Prostate gland (tissue), 2 donors: ENCODE data around the gene TP63. TPM values are rescaled to one million over a fixed set of nuclear protein-coding genes. Genes with fewer than 3 reads are reported as not detected.

ENCODE experiments used
- DNase-seq: peaks from one replicate; pipeline ENCODE4 v3.0.0-alpha.2; 2019; ENCODE audit warnings: low spot score
- H3K27ac ChIP-seq, 2 donors: fragments of 200-600 bp; sonication (generic); 2 replicates each; pipeline ENCODE4 v1.5.1; 2017 to 2019
- H3K27me3 ChIP-seq: fragments of 200-600 bp; sonication (generic); replicated peaks from 2 replicates; pipeline ENCODE4 v1.5.1; 2019; ENCODE audit not compliant: insufficient read depth
- H3K36me3 ChIP-seq, 2 donors: fragments of 200-600 bp; sonication (generic); 1 replicate in 1 of 2; 2 replicates in 1 of 2; pipeline versions ENCODE4 v1.5.1 to v1.8.1; 2017 to 2019
- H3K4me1 ChIP-seq: fragments of 200-600 bp; sonication (generic); replicated peaks from 2 replicates; pipeline ENCODE4 v1.5.1; 2019
- H3K4me3 ChIP-seq, 2 donors: fragments of 200-600 bp; sonication (generic); 2 replicates each; pipeline ENCODE4 v1.5.1; 2017 to 2019
- H3K9me3 ChIP-seq: fragments of 200-600 bp; sonication (generic); 2 replicates; pipeline ENCODE4 v1.5.1; 2017
- POLR2A ChIP-seq: fragments of 450-650 bp; IDR thresholded peaks from one replicate; pipeline ENCODE4 v1.6.1; 2016; ENCODE audit warnings: antibody characterized with exemption, mild to moderate bottlenecking
- POLR2AphosphoS5 ChIP-seq: sonication (generic); formaldehyde crosslinking; IDR thresholded peaks from one replicate; pipeline ENCODE4 v1.6.1; 2017; ENCODE audit warnings: antibody characterized with exemption
- WGBS: methylation state at CpG from one replicate; pipeline ENCODE4 v1.1.5; 2018; 5-methylcytosine and 5-hydroxymethylcytosine counted together
- intact Hi-C: fragments of 100-400 bp; cut with DNase I; formaldehyde crosslinking; loops from one replicate; pipeline ENCODE4 v1.14.2; 2022
- total RNA-seq, 2 donors: library from RNA; depleted of rRNA; stranded (reverse); fragments of >200 nt; gene quantifications; one replicate each; pipeline ENCODE4 v1.1.0, GENCODE V29; 2016
- TF ChIP-seq, protein P1 (sequence below), 4 experiments: fragments of 200-600 bp in 2 of 4; fragments of 450-650 bp in 2 of 4; sonication (generic) in 2 of 4; IDR thresholded peaks; 1 replicate in 3 of 4; 2 replicates in 1 of 4; pipeline ENCODE4 v1.5.1; 2016 to 2019; ENCODE audit warnings: antibody characterized with exemption in 4 of 4, mild to moderate bottlenecking in 2 of 4, moderate library complexity in 2 of 4

The TP63 gene
- total RNA-seq, 2 donors from 2014 or later = 39.9 to 67.5 TPM

DNA sequence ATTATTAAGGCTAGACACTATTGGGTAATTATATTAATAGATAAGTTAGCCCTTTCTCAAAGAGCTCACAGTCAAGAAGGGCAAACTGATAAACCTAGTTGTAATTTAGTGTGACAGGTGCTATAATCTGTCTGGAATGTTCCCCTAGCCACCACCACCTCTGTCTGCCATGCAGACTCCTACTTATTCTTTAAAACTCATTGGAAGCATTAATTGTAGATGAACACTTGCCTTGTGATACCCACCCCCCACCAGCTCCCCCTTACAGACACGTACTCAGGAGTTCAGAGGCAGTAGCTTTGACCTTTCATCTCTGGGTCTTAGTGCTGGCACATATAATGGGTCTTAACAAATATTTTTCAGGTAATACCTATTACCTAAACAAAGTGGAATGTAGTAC lies 195.9 kb downstream of the TP63 start:
- no peaks in the 10 kb centered on the region for H3K36me3 ChIP-seq
- no peak for DNase-seq
- H3K4me3 ChIP-seq = no peak overlapping the region
- no peaks in the 10 kb centered on the region for H3K27me3 ChIP-seq
- H3K9me3 ChIP-seq = no peaks in the 10 kb centered on the region
- no peak overlapping the region for H3K27ac ChIP-seq
- TF ChIP-seq, protein P1, sequence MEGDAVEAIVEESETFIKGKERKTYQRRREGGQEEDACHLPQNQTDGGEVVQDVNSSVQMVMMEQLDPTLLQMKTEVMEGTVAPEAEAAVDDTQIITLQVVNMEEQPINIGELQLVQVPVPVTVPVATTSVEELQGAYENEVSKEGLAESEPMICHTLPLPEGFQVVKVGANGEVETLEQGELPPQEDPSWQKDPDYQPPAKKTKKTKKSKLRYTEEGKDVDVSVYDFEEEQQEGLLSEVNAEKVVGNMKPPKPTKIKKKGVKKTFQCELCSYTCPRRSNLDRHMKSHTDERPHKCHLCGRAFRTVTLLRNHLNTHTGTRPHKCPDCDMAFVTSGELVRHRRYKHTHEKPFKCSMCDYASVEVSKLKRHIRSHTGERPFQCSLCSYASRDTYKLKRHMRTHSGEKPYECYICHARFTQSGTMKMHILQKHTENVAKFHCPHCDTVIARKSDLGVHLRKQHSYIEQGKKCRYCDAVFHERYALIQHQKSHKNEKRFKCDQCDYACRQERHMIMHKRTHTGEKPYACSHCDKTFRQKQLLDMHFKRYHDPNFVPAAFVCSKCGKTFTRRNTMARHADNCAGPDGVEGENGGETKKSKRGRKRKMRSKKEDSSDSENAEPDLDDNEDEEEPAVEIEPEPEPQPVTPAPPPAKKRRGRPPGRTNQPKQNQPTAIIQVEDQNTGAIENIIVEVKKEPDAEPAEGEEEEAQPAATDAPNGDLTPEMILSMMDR (IDR thresholded peaks at IDR 0.05) = no peak
- TF ChIP-seq POLR2A (no peak), POLR2AphosphoS5 (no peak)
- H3K4me1 ChIP-seq = no peaks in the 10 kb centered on the region
- intact Hi-C loops = no loop called here
- WGBS = 78% methylated on average over 1 of the region's 1 CpG

GRCh38 chr3:189830401-189830800 lies 199.2 kb downstream of the TP63 start:
- 80% methylated on average over 2 of the region's 2 CpGs for WGBS
- no peaks in the 10 kb centered on the region for H3K9me3 ChIP-seq
- H3K4me1 ChIP-seq = no peaks in the 10 kb centered on the region
- H3K36me3 ChIP-seq = no peaks in the 10 kb centered on the region
- H3K4me3 ChIP-seq = no peak overlapping the region
- TF ChIP-seq, protein P1 (IDR thresholded peaks at IDR 0.05) = no peak
- TF ChIP-seq POLR2AphosphoS5 (no peak), POLR2A (no peak)
- intact Hi-C loops = no loop called here
- no peak overlapping the region for H3K27ac ChIP-seq
- H3K27me3 ChIP-seq = peaks cover 2% of the 10 kb centered on the region
- no peak for DNase-seq

DNA sequence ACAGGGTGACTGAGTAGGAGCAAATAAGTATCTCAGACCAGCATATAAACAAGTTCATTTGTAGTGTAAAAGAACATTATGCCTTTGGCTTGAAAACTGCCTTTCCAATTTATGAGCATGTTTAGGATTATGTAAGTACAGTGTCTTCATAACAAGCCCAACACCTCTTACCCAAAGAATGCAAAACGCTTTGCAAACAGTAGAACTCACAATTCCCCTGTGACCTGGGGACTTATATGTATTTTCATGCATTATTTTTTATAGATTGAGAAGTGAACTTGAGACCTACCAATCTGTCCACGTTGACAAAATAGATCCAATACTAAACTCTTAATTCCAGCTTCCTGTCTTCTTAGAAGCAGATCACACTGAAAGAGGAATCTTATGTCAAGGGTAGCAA lies 202.1 kb downstream of the TP63 start:
- 41% methylated on average over 2 of the region's 2 CpGs for WGBS

DNA sequence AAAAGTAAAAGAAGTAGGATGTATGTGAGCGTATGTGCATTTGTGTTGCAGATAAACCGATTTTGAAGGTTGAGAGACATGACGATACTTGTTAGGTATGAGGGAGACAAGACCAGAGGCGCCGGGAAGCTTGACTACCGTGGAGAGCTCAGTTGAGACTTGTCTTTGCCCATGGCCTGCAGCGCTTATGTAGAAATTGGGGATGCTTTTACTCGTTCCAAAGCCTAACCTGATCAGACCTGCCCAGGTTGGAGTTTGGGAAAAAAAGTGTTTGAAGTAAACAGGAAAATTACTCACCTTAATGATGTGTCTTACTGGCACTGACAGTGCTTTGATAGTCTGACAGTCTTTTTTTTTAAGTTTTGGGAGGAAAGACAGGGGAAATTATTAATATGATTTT lies 202.8 kb downstream of the TP63 start:
- TF ChIP-seq, protein P1 (IDR thresholded peaks at IDR 0.05) = no peak
- peak; percentile 84 for TF ChIP-seq POLR2AphosphoS5
- Histone ChIP-seq H3K9me3 (no peaks in the 10 kb centered on the region), H3K4me3 (no peak overlapping the region), H3K36me3 (no peaks in the 10 kb centered on the region), H3K27ac (peak overlapping the region; percentile 34 to 35), H3K4me1 (no peaks in the 10 kb centered on the region), H3K27me3 (peaks cover 2% of the 10 kb centered on the region)
- peak; percentile 87 for DNase-seq
- intact Hi-C loops = no loop called here
- 37% methylated on average over 8 of the region's 8 CpGs for WGBS

More for the DNA sequence above, 202.1 kb downstream of the TP63 start:
- no peak for DNase-seq
- Histone ChIP-seq H3K4me3 (no peak overlapping the region), H3K4me1 (no peaks in the 10 kb centered on the region), H3K9me3 (no peaks in the 10 kb centered on the region), H3K27me3 (peaks cover 2% of the 10 kb centered on the region), H3K27ac (no peak overlapping the region), H3K36me3 (no peaks in the 10 kb centered on the region)
- intact Hi-C loops = no loop called here
- TF ChIP-seq POLR2A (no peak), POLR2AphosphoS5 (no peak)
- TF ChIP-seq, protein P1 (IDR thresholded peaks at IDR 0.05) = no peak

- TF ChIP-seq POLR2A (no peak), POLR2AphosphoS5 (no peak)
- TF ChIP-seq, protein P1 (IDR thresholded peaks at IDR 0.05) = no peak
- intact Hi-C loops = no loop called here
- Histone ChIP-seq H3K4me1 (no peaks in the 10 kb centered on the region), H3K27ac (peak overlapping the region; percentile 34 to 35), H3K27me3 (peaks cover 2% of the 10 kb centered on the region), H3K9me3 (no peaks in the 10 kb centered on the region), H3K36me3 (no peaks in the 10 kb centered on the region), H3K4me3 (no peak overlapping the region)
- no peak for DNase-seq
- WGBS = 43% methylated on average over 5 of the region's 5 CpGs
Observed at GRCh38 chr3:189834462-189834861, 203.3 kb downstream of the TP63 start.
